GM10266 (cell line): ENCODE measurements around the gene VEGFB.

Source experiments
- DNase-seq: peaks from one replicate; pipeline ENCODE4 v3.0.0; 2012; ENCODE audit errors: extremely low spot score
- CTCF ChIP-seq: IDR thresholded peaks from 2 replicates; pipeline ENCODE4 v1.5.1; 2012; ENCODE audit warnings: mild to moderate bottlenecking, low read depth; ENCODE audit not compliant: control insufficient read depth, insufficient read depth; ENCODE audit errors: missing control alignments

Gene VEGFB

GRCh38 chr11:64229090-64229743, 5.2 kb upstream of the VEGFB start:
- no peak for TF ChIP-seq CTCF
- DNase-seq, result no peak

DNA sequence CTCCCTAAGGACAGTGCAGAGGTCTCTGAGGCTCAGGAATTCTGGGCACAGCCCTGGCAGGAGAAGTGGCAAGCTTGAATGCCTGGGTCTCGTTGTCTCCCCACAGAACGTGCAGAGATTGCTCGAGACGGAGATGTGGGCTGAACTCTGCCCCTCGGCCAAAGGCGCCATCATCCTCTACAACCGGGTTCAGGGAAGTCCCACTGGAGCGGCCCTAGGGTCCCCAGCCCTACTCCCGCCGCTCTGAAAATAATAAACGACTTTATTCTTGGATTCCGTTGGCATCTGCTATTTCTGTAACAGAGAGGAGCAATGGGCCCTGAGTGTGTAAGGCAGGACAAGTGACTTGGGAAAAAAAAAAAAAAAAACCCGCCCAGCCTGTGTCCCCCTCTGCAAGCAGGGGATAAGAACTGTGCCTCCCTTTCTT, 4.6 kb upstream of the VEGFB start:
- TF ChIP-seq CTCF, result no peak
- no peak for DNase-seq

DNA sequence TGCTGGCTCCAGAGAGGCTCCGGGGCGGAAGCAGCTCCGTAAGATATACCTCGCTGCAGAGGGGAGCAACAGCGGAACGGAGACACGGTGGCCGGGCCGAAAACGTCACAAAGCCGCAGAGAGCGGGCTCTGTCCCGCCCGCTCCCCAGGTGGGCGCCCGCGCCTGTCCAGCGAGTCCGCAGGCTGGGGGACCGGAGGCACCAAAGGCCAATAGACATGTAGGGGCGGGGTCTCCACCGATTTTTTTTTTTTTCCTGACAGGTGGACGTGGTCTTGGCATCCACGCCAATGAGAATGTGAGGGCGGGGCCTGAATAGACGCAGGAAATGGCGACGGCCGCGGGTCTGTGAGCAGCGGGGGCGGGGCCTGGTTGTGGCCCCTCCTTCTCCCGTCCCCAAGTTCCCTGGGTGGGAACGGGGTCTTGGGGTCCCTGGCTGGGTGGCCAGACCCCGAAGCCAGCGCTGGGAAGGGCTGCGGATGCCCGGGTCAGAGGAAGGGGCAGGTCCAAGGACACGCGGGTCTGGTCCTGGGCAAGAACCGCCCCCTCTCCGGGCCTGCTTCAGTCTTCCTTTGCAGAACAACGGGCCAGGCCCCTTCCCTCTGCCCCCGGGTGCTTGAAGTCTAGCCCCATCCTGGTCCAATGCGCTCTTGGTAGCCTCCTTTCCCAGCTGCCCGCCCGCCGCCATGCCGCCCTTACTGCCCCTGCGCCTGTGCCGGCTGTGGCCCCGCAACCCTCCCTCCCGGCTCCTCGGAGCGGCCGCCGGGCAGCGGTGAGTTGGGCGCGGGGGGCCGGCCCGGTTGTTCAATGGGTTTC, 4.0 kb upstream of the VEGFB start, which contains the start of gene DNAJC4:
Gene DNAJC4, plus strand, starts transcription at position 378 of the 814 bp plus-strand sequence. Its CDS starts 307 bp downstream, at position 685.
- TF ChIP-seq CTCF, result no peak

DNA sequence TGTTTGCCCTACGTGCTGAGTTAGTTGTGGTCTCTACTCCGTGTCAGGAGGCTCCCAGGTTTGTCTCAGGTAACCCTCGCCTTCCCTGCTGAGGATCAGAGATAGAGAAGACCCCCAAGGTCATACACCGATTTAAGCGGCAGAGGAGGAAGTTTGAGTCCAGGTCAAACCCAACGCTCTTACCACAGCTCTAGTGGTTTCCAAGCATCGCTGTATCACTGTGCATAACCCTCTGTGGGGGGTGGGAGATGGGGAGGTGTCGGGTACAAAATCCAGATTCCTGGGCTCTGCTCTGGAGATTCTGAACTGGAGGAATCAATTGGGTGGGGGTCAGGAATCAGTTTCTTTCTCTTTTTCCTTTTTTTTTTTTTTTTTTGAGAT, 3.4 kb upstream of the VEGFB start:
- no peak for TF ChIP-seq CTCF
- DNase-seq, result no peak

More for the DNA sequence above, 4.0 kb upstream of the VEGFB start, which contains the start of gene DNAJC4:
- peak; percentile 93 for DNase-seq

- TF ChIP-seq CTCF, result no peak
- no peak for DNase-seq
Measured at GRCh38 chr11:64231546-64231945, 2.8 kb upstream of the VEGFB start.

DNA sequence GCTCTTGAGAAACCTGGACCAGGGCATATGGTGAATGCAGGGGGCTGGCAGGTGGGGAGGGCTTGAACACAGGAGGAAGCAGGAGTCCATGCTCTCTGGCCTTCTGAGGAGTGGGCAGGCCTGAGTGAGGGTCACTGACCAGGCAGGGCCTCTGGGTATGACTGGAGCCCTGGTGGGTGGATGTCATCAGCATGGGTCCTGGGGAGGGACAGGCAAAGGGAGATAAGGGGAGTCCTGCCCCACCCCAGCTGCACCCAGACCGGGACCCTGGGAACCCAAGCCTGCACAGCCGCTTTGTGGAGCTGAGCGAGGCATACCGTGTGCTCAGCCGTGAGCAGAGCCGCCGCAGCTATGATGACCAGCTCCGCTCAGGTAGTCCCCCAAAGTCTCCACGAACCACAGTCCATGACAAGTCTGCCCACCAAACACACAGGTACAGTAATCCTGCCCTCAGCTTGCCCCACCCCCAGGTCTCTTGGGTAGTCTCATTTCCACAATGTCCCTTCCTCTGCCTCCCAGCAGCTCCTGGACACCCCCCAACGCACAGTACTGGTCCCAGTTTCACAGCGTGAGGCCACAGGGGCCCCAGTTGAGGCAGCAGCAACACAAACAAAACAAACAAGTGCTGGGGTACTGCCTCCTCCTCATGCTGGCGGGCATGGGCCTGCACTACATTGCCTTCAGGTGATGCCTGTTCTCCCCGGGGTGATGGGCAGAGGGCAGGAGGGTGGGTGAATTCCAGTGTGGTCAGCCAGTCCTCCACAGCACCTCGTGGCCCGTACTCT, 2.0 kb upstream of the VEGFB start:
- no peak for TF ChIP-seq CTCF
- no peak for DNase-seq

- no peak for DNase-seq
- no peak for TF ChIP-seq CTCF
Measured at GRCh38 chr11:64232967-64233315, 1.4 kb upstream of the VEGFB start.
